Stimulated activated CD4-positive, alpha-beta T cell treated with anti-CD3 and anti-CD28 coated beads, Interleukin-1b, Interleukin-23, amount 100 ng/mL, for 1 hour (primary cell): ENCODE data around the gene RSPH4A.
"Not testable (repeated sequence)": the region's sequence is repeated elsewhere in the genome, so short reads cannot be mapped to it uniquely, and the experiment has no call there.

Experiments
- DNase-seq, 2 donors: peaks; one replicate each; pipeline ENCODE4 v3.0.0-alpha.2; 2020; ENCODE audit warnings: low read depth in 2 of 2

The RSPH4A gene

GRCh38 chr6:116625872-116626271 is 9.6 kb downstream of the RSPH4A start:
- DNase-seq = no peak

GRCh38 chr6:116629563-116629981 is 13.3 kb downstream of the RSPH4A start:
- DNase-seq = no peak

GRCh38 chr6:116631379-116631990 is 15.2 kb downstream of the RSPH4A start:
- DNase-seq = no peak

- no peak for DNase-seq
These were observed 17.4 kb downstream of the RSPH4A start for GRCh38 chr6:116633685-116634084.

- no peak for DNase-seq
These were observed 31.9 kb downstream of the RSPH4A start for GRCh38 chr6:116648156-116648555.

- no peak for DNase-seq
These were observed 32.9 kb downstream of the RSPH4A start for GRCh38 chr6:116649129-116649528.

GRCh38 chr6:116651916-116652315 is 35.6 kb downstream of the RSPH4A start:
- DNase-seq = no peak

GRCh38 chr6:116661594-116661993 is 45.3 kb downstream of the RSPH4A start:
- DNase-seq = no peak

- DNase-seq = no peak
These were observed 45.9 kb downstream of the RSPH4A start for GRCh38 chr6:116662202-116662601.

GRCh38 chr6:116663308-116663707 is 47.0 kb downstream of the RSPH4A start:
- DNase-seq = no peak

GRCh38 chr6:116664169-116664568 is 47.9 kb downstream of the RSPH4A start:
- DNase-seq = not testable (repeated sequence)

- no peak for DNase-seq
These were observed 49.2 kb downstream of the RSPH4A start for GRCh38 chr6:116665464-116665863.

- no peak for DNase-seq
These were observed 50.6 kb downstream of the RSPH4A start for GRCh38 chr6:116666869-116667268.

GRCh38 chr6:116667623-116668022 is 51.3 kb downstream of the RSPH4A start:
- no peak for DNase-seq

GRCh38 chr6:116672306-116672705 is 56.0 kb downstream of the RSPH4A start:
- no peak for DNase-seq

- DNase-seq = no peak
These were observed 59.7 kb downstream of the RSPH4A start for GRCh38 chr6:116676021-116676420.

GRCh38 chr6:116680880-116681672 is 64.8 kb downstream of the RSPH4A start, which contains the start of gene KPNA5:
KPNA5 (plus strand) TSS chr6:116681211; CDS start chr6:116681335, 124 bp downstream.
- peak; percentile 69 to 78 for DNase-seq

GRCh38 chr6:116682334-116682712 is 66.0 kb downstream of the RSPH4A start:
- no peak for DNase-seq
